ENCODE measurements around the gene LMNTD1. TPM values are rescaled to one million over a fixed set of nuclear protein-coding genes. Genes with fewer than 3 reads are reported as not detected.

LMNTD1 gene
- total and polyA plus RNA-seq, 2 experiments from 2014 or later: 0.87 TPM; not detected in 1

- Histone ChIP-seq H3K27me3 (no peaks in the 10 kb centered on the region), H4K20me1 (ENCODE audit: insufficient read depth, poor library complexity, severe bottlenecking) (no peaks in the 10 kb centered on the region), H3K27ac (no peak overlapping the region), H3K36me3 (replicated peaks; ENCODE audit: insufficient read depth, low read depth) (no peaks in the 10 kb centered on the region), H3K79me2 (no peaks in the 10 kb centered on the region), H3K4me2 (no peak overlapping the region), H2AFZ (no peak overlapping the region), H3K4me1 (ENCODE audit: insufficient read depth) (no peaks in the 10 kb centered on the region), H3K4me3 (no peak overlapping the region), H3K9me3 (ENCODE audit: low read depth) (peaks cover 4% of the 10 kb centered on the region), H3K9me2 (replicated peaks; ENCODE audit: insufficient read depth) (no peaks in the 10 kb centered on the region)
- WGBS (ENCODE audit: low lambda C conversion rate, missing lambda C conversion rate): 54% methylated on average over 1 of the region's 1 CpG
- TF ChIP-seq EZH2phosphoT487 (IDR thresholded peaks at IDR 0.05; ENCODE audit: low read depth, severe bottlenecking, unreplicated experiment): no peak
- no peak for TF ChIP-seq CTCF (IDR thresholded peaks at IDR 0.05; ENCODE audit: poor library complexity)
- TF ChIP-seq EZH2 (IDR thresholded peaks at IDR 0.05; ENCODE audit: borderline replicate concordance): no peak
- DNase-seq (ENCODE audit: low spot score): no peak
Measured at GRCh38 chr12:25504744-25505143, 48.3 kb downstream of the LMNTD1 start.

GRCh38 chr12:25503666-25504065, 49.4 kb downstream of the LMNTD1 start:
- H3K79me2 ChIP-seq: no peaks in the 10 kb centered on the region
- no peak for DNase-seq (ENCODE audit: low spot score)
- H3K4me2 ChIP-seq: no peak overlapping the region
- H3K9me2 ChIP-seq (replicated peaks; ENCODE audit: insufficient read depth): no peaks in the 10 kb centered on the region
- no peaks in the 10 kb centered on the region for H3K4me1 ChIP-seq (ENCODE audit: insufficient read depth)
- no peaks in the 10 kb centered on the region for H4K20me1 ChIP-seq (ENCODE audit: insufficient read depth, poor library complexity, severe bottlenecking)
- H3K27me3 ChIP-seq: no peaks in the 10 kb centered on the region
- no peak overlapping the region for H3K27ac ChIP-seq
- H3K4me3 ChIP-seq: no peak overlapping the region
- no peak for TF ChIP-seq EZH2 (IDR thresholded peaks at IDR 0.05; ENCODE audit: borderline replicate concordance)
- TF ChIP-seq CTCF (IDR thresholded peaks at IDR 0.05; ENCODE audit: poor library complexity): no peak
- no peak for TF ChIP-seq EZH2phosphoT487 (IDR thresholded peaks at IDR 0.05; ENCODE audit: low read depth, severe bottlenecking, unreplicated experiment)
- no peak overlapping the region for H2AFZ ChIP-seq
- H3K36me3 ChIP-seq (replicated peaks; ENCODE audit: insufficient read depth, low read depth): no peaks in the 10 kb centered on the region
- peaks cover under 1% of the 10 kb centered on the region for H3K9me3 ChIP-seq (ENCODE audit: low read depth)

GRCh38 chr12:25502596-25502995, 50.5 kb downstream of the LMNTD1 start:
- Histone ChIP-seq H3K79me2 (no peaks in the 10 kb centered on the region), H3K27ac (no peak overlapping the region), H3K9me3 (ENCODE audit: low read depth) (no peaks in the 10 kb centered on the region), H4K20me1 (ENCODE audit: insufficient read depth, poor library complexity, severe bottlenecking) (no peaks in the 10 kb centered on the region), H3K4me1 (ENCODE audit: insufficient read depth) (no peaks in the 10 kb centered on the region), H2AFZ (no peak overlapping the region), H3K4me2 (no peak overlapping the region), H3K9me2 (replicated peaks; ENCODE audit: insufficient read depth) (no peaks in the 10 kb centered on the region), H3K4me3 (no peak overlapping the region), H3K36me3 (replicated peaks; ENCODE audit: insufficient read depth, low read depth) (no peaks in the 10 kb centered on the region), H3K27me3 (no peaks in the 10 kb centered on the region)
- TF ChIP-seq CTCF (IDR thresholded peaks at IDR 0.05; ENCODE audit: poor library complexity) (no peak), EZH2 (IDR thresholded peaks at IDR 0.05; ENCODE audit: borderline replicate concordance) (no peak), EZH2phosphoT487 (IDR thresholded peaks at IDR 0.05; ENCODE audit: low read depth, severe bottlenecking, unreplicated experiment) (no peak)
- DNase-seq (ENCODE audit: low spot score): no peak
- 87% methylated on average over 1 of the region's 1 CpG for WGBS (ENCODE audit: low lambda C conversion rate, missing lambda C conversion rate)

GRCh38 chr12:25502118-25502517, 51.0 kb downstream of the LMNTD1 start:
- WGBS (ENCODE audit: low lambda C conversion rate, missing lambda C conversion rate): 93% methylated on average over 3 of the region's 3 CpGs
- Histone ChIP-seq H3K9me2 (replicated peaks; ENCODE audit: insufficient read depth) (no peaks in the 10 kb centered on the region), H2AFZ (no peak overlapping the region), H3K27me3 (no peaks in the 10 kb centered on the region), H4K20me1 (ENCODE audit: insufficient read depth, poor library complexity, severe bottlenecking) (no peaks in the 10 kb centered on the region), H3K4me2 (no peak overlapping the region), H3K27ac (no peak overlapping the region), H3K36me3 (replicated peaks; ENCODE audit: insufficient read depth, low read depth) (no peaks in the 10 kb centered on the region), H3K4me3 (no peak overlapping the region), H3K9me3 (ENCODE audit: low read depth) (no peaks in the 10 kb centered on the region), H3K79me2 (no peaks in the 10 kb centered on the region), H3K4me1 (ENCODE audit: insufficient read depth) (no peaks in the 10 kb centered on the region)
- DNase-seq (ENCODE audit: low spot score): no peak
- TF ChIP-seq CTCF (IDR thresholded peaks at IDR 0.05; ENCODE audit: poor library complexity): no peak
- no peak for TF ChIP-seq EZH2phosphoT487 (IDR thresholded peaks at IDR 0.05; ENCODE audit: low read depth, severe bottlenecking, unreplicated experiment)
- TF ChIP-seq EZH2 (IDR thresholded peaks at IDR 0.05; ENCODE audit: borderline replicate concordance): no peak

Measured in hepatocyte (in vitro differentiated cells).